ENCODE measurements around the gene BRD7. TPM values are rescaled to one million over a fixed set of nuclear protein-coding genes. Genes with fewer than 3 reads are reported as not detected.

Gene BRD7
- total RNA-seq, 1 experiment from 2014 or later: 76.6 TPM

GRCh38 chr16:50285406-50286003 is 83.3 kb downstream of the BRD7 start:
- no peak overlapping the region for H2AFZ ChIP-seq
- no peaks in the 10 kb centered on the region for H3K9me2 ChIP-seq (ENCODE audit: insufficient read depth)
- H3K79me2 ChIP-seq (ENCODE audit: low read depth): no peaks in the 10 kb centered on the region
- no peak for DNase-seq
- ChIA-PET CTCF (no interaction called here), POLR2A (ENCODE audit: unreplicated experiment) (no interaction called here)
- H3K27ac ChIP-seq: no peak overlapping the region
- H3F3A ChIP-seq (ENCODE audit: insufficient read depth, low read depth): no peaks in the 10 kb centered on the region
- no TSS peak for BruUV-seq (replicated peaks)
- no peaks in the 10 kb centered on the region for H3K27me3 ChIP-seq (ENCODE audit: insufficient read depth, low read depth)
- no peak overlapping the region for H3K4me3 ChIP-seq
- no peaks in the 10 kb centered on the region for H3K4me1 ChIP-seq (replicated peaks; ENCODE audit: insufficient read depth)
- no peak for TF ChIP-seq EZH2 (IDR thresholded peaks at IDR 0.05; ENCODE audit: low read depth)
- TF ChIP-seq, protein P1, sequence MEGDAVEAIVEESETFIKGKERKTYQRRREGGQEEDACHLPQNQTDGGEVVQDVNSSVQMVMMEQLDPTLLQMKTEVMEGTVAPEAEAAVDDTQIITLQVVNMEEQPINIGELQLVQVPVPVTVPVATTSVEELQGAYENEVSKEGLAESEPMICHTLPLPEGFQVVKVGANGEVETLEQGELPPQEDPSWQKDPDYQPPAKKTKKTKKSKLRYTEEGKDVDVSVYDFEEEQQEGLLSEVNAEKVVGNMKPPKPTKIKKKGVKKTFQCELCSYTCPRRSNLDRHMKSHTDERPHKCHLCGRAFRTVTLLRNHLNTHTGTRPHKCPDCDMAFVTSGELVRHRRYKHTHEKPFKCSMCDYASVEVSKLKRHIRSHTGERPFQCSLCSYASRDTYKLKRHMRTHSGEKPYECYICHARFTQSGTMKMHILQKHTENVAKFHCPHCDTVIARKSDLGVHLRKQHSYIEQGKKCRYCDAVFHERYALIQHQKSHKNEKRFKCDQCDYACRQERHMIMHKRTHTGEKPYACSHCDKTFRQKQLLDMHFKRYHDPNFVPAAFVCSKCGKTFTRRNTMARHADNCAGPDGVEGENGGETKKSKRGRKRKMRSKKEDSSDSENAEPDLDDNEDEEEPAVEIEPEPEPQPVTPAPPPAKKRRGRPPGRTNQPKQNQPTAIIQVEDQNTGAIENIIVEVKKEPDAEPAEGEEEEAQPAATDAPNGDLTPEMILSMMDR (conservative IDR thresholded peaks at IDR 0.05): no peak
- H3K4me2 ChIP-seq: no peak overlapping the region
- no peaks in the 10 kb centered on the region for H3K9me3 ChIP-seq (ENCODE audit: insufficient read depth, low read depth)
- intact Hi-C loops (cut with micrococcal nuclease; ENCODE audit: unreplicated experiment): no loop called here
- no peaks in the 10 kb centered on the region for H3K36me3 ChIP-seq (ENCODE audit: low read depth)
- H4K20me1 ChIP-seq (ENCODE audit: insufficient read depth): no peaks in the 10 kb centered on the region

- Histone ChIP-seq H3K9me2 (ENCODE audit: insufficient read depth) (no peaks in the 10 kb centered on the region), H4K20me1 (ENCODE audit: insufficient read depth) (no peaks in the 10 kb centered on the region), H3K27ac (no peak overlapping the region), H3K79me2 (ENCODE audit: low read depth) (no peaks in the 10 kb centered on the region), H2AFZ (no peak overlapping the region), H3K9me3 (ENCODE audit: insufficient read depth, low read depth) (no peaks in the 10 kb centered on the region), H3K4me2 (no peak overlapping the region), H3K27me3 (ENCODE audit: insufficient read depth, low read depth) (no peaks in the 10 kb centered on the region), H3K36me3 (ENCODE audit: low read depth) (no peaks in the 10 kb centered on the region), H3K4me3 (no peak overlapping the region), H3K4me1 (replicated peaks; ENCODE audit: insufficient read depth) (no peaks in the 10 kb centered on the region), H3F3A (ENCODE audit: insufficient read depth, low read depth) (no peaks in the 10 kb centered on the region)
- DNase-seq: no peak
- intact Hi-C loops (cut with micrococcal nuclease; ENCODE audit: unreplicated experiment): no loop called here
- ChIA-PET POLR2A (ENCODE audit: unreplicated experiment) (interaction anchor here (0.6 kb wide), 1 partner anchor 494 kb away, joined by 3 read pairs; no protein-coding TSS in a partner anchor), CTCF (no interaction called here)
- TF ChIP-seq, protein P1 (conservative IDR thresholded peaks at IDR 0.05): no peak
- TF ChIP-seq EZH2 (IDR thresholded peaks at IDR 0.05; ENCODE audit: low read depth): no peak
- no TSS peak for BruUV-seq (replicated peaks)
Measured at GRCh38 chr16:50284131-50284911, 84.5 kb downstream of the BRD7 start.

DNA sequence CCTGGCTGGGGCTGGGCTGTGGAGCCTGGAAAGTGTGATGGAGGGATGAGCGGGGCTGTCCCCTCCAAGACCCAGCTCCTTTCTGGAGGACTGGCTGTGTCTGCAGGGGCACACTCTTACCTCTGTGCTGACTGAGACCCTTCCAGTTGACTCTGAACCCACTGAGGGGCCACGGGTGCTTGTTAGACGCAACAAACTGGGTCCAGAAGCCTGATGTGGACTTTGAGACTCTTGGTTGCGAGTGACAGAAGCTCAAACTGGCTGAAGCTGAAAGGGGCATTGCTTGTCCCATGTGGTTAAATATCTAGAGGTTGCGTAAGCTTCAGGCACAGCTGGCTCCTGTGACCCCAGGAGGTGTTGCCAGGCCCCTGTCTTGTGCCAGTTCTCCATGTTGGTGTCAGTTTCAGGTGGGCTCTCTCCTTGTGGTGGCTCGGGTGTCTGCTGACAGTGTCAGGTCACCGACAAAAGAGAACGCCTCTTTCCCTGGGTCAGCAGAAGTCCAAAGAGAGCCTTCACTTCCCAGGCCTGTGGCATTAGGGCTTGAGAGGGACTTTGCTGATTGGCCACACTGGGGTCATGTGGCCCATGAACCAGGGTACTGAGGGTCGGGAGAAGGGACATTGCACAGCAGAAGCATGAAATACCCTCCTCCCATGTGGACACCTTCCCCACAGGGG is 85.7 kb downstream of the BRD7 start:
- Histone ChIP-seq H3K4me1 (replicated peaks; ENCODE audit: insufficient read depth) (no peaks in the 10 kb centered on the region), H3K27ac (no peak overlapping the region), H3K36me3 (ENCODE audit: low read depth) (no peaks in the 10 kb centered on the region), H4K20me1 (ENCODE audit: insufficient read depth) (no peaks in the 10 kb centered on the region), H3K4me3 (no peak overlapping the region), H2AFZ (no peak overlapping the region), H3K4me2 (no peak overlapping the region), H3K27me3 (ENCODE audit: insufficient read depth, low read depth) (no peaks in the 10 kb centered on the region), H3K79me2 (ENCODE audit: low read depth) (no peaks in the 10 kb centered on the region), H3K9me2 (ENCODE audit: insufficient read depth) (no peaks in the 10 kb centered on the region), H3K9me3 (ENCODE audit: insufficient read depth, low read depth) (no peaks in the 10 kb centered on the region), H3F3A (ENCODE audit: insufficient read depth, low read depth) (no peaks in the 10 kb centered on the region)
- DNase-seq: no peak
- no peak for TF ChIP-seq EZH2 (IDR thresholded peaks at IDR 0.05; ENCODE audit: low read depth)
- TF ChIP-seq, protein P1 (conservative IDR thresholded peaks at IDR 0.05): no peak
- intact Hi-C loops (cut with micrococcal nuclease; ENCODE audit: unreplicated experiment): no loop called here
- BruUV-seq (replicated peaks): no TSS peak
- ChIA-PET CTCF (interaction anchor here (0.6 kb wide), 2 partner anchors 163 to 186 kb away, joined by 4 read pairs; no protein-coding TSS in a partner anchor), POLR2A (ENCODE audit: unreplicated experiment) (no interaction called here)

Data from PC-9 (cell line).